HUDEP-2 (cell line): Measurements from ENCODE around the gene RARRES1.

Experiments
- DNase-seq, 76 experiments: peaks; one replicate each; lab custom pipeline; 2025; ENCODE audit not compliant: unreplicated experiment in 76 of 76; lab: John Stamatoyannopoulos, UW

RARRES1 gene, protein sequence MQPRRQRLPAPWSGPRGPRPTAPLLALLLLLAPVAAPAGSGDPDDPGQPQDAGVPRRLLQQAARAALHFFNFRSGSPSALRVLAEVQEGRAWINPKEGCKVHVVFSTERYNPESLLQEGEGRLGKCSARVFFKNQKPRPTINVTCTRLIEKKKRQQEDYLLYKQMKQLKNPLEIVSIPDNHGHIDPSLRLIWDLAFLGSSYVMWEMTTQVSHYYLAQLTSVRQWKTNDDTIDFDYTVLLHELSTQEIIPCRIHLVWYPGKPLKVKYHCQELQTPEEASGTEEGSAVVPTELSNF

DNA sequence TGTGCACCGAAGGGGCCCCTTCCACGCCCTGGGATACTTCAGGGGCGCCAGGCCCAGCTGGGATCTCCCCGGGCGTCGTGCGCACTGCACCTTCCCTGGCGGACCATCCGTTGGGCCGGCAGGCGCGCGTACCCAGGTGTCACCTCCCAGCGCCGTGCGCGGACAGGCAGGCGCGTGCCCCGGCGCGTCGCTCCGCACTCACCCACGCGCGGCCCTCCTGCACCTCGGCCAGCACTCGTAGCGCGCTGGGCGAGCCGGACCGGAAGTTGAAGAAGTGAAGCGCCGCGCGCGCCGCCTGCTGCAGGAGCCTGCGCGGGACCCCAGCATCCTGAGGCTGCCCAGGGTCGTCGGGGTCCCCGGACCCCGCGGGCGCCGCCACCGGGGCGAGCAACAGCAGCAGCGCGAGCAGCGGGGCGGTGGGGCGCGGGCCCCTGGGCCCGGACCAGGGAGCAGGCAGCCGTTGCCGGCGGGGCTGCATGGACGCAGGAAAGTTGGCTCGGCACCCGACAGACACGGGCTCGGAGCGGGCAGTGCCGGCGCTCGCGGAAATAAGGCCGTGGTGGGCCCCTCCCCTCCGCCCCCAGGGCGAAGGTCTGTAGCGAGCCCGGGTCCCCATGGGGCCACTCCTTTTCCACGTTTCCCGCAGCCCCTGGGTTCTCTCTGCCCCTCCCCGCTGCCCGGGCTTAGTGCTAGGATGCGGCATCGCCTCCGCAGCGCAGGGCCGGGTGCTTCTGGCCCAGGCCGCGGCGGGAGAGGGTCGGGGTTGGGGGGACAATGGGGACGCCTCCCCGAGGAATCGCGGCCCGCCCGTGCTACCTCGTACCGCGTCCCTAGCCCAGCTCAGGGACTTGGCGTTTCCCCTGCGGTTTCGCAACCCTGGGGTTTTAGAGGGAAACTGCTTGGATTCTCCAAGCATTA is at the start of gene RARRES1:
TSS of gene RARRES1 (minus strand) at position 520 of the 918 bp plus-strand sequence. CDS start at position 478, 42 bp downstream.
- peak in 51 of 76 experiments; percentile 5 to 70 (median 40) for DNase-seq

DNA sequence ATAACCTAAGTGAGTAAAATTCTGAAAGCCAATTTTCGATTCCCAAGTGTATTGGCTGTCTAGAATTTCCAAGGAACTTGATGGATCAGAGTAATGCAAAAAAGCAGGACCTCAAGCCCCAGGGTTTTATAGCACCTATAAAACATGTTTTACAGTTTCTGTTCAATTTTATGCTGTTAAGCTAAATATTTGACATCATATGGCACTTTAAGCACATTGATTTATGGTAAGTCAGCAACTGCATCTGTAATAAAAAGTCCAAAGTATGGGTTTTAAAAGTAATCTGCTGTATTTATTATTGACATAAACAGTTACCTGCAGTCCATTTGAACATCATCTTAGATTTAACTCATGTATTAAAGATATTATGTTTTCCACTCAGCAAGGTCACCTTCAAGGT is 49.6 kb upstream of the RARRES1 start:
- DNase-seq = no peak

DNA sequence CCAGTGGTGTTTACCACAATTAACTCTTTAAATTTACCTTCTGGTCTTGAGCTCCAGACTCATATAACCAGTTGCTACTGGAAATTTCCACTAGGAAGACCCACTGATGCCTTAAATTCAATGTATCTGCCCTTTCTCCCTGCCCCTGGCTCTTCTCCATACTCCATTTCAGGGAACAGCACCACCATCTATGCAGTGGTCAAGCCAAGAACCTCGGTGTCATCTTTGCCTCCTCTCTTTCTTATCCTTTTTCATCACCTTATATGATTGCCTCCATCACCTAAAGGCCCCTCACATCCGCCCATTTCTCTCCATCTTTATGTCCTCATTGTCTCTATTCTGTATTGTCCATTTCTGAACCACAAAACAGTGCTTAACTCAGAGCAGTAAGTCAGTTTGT is 48.9 kb upstream of the RARRES1 start:
- no peak for DNase-seq

DNA sequence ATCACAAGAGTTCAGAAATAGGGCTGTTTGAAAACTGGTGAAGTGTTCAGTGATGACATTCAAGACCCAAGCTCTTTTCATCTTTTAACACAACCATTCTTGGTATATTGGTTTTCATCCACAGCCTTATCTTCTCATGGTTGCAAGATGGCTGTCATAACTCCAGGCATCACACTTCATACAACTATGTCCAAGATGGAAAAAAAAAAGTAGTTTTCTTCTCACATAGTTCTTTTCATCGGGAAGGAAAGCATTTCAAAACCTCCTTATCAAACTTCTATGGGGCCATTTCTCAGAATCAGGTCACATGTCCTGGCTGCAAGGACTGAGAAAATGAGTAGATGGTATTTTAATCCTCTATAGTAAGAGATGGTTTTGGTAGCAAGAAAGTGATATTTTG is 48.5 kb upstream of the RARRES1 start:
- DNase-seq = no peak

DNA sequence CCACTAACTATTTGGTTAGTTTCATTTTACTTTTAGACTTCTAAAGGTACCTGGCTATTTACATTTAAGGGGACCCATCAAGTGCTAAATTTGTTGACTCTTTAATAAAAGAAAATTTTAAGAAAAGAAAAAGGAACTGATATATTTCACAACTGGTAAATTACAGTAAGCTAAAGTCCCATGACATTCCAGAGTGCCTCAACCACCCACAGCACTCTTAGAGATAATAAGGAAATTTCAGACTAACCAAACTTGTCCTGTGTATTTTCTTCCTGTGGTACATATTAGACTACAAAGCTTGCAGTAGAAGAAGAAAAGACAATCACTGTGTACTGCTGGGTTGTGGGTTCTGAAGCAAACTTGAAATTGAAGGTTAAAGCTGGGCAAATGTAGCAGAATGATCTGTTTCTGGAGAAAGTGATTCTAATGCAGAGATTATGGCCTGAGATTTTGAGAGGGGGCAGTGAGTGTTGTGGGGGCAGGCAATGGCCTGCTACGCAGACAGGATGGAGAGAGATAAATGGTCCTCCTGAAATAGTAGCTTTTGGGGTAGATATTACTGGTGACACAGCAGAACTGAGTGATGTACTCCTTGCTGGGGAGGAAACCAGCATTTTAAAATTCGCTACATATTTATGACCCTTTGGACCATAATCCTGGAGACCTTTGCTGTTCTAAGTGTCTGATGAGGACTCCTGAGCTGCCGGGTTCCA is 45.1 kb upstream of the RARRES1 start:
- DNase-seq = no peak

DNA sequence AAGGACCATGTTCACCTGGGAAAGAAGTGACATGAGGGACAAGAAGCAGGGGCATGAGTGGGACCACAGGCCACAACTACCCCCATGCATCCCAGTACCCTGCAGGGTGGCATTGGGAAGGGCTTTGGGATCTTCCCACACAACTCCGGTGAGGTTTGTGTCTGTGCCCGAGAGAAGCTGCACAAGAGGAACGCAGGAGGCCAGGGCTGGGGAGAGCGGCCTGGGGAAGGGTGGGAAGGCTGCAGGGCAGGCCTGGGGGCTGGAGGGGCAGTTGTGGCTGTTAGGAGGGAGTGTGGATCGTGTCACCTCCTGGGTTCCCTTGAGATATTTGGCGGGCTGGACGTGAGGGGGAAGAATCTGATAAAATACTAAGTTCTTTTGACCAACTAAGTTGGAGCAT is 44.3 kb upstream of the RARRES1 start:
- DNase-seq = no peak

DNA sequence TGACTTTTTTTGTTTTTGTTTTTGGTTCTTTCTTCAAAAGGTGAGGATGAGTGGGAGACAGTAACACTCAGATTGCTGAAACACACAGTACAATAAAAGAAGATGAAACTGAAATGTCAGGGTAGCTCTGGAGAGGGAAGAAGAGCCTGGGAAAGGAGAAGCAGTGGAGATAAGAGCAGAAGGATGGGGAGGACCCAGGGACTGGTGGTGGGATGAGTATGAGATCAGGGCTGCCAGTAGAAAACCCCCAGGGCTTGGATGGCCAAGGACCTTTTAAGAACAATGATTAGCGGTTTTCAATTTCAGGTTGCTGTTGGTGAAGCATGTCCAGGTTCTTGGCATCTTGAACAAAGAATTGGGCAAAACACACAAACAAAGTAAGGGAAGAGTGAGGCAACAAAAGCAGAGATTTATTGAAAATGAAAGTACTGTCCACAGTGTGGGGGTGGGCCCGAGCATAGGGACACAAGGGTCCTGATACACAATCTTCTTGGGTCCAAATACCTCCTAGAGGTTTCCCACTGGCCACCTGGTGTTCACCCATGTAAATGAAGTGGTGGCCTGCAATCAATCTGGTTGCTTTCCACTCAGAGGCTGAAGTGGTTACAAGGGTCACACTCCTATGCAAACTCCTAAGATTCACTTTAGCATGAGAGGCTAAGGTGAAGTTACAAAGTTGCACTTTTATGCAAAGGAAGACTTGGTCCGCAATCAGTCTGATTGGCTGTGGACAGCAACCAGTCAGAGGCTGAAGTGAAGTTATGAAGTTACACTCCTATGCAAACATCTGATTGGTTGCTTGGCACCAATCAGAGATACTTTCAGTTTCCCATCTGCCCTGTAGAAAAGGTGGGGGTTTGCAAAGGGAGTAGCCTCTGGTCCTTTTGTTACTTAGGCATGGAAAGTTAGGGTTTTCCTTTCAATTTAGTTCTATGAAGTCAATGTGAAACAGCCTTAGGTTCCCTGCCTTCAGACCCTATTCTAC is 43.5 kb upstream of the RARRES1 start:
- peak in 3 of 76 experiments; percentile 6 to 10 (median 8) for DNase-seq

DNA sequence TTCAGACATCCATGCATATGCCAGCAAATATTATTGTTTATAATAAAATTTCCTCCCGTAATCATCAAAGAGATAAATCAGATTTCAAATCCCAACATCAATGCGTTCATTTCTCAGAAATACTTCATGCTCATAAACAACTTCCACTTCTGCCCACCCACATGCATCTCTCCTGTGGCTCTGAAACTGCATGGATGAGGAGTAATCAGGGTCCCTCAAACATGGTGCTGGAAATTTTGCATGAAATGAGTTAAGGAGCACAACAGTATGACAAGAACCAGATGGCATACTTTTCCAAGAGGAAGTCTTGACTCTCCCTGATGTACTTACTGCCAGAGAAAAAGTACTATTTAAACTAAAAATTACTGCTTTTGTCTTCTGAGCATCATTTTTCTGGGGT is 42.7 kb upstream of the RARRES1 start:
- DNase-seq = no peak

DNA sequence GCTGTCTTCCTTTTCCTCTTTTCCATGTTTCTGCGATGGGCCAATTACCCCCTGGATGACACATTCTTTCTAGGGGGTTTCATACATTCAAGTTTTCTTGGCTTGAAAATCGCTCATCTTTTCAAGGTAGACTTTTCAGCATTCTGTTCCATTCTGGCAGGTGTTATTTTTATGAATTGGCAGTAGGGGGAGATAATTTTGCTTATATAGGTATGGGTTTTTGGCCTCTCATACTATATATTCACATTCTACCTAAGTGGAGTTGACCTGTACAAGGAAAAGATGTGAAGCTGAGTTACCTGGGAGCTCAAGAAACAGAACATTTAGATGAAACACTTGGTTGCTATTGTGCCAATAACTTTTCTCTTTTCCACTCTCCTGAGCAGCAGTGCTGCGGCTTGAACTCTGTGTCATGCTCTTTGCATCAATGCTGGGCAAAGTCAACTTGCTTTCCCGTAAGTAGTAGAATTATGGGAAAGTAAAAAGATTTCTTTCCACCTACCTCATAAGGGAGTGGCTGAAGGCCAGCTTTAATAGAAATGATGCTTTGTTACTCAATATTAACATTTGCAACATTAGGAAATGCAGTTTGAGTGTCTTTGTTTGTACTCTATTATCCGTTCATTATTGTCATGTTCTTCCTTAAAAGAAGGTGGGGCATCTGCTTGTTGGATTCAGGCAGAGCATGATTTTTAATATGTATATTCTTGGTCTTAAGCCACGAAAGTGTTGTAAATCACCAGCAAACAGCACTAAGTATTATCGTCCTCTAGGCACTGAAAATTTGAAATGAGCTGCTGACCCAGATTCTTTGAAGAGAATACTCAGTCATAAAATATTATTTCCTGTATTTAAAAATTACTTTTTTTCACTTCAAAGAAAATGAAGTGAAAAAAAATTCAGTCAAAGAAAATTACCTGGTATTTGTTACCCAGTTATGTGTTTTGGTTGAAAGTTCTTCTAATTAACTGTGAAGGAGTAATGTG is 41.9 kb upstream of the RARRES1 start:
- DNase-seq = no peak

DNA sequence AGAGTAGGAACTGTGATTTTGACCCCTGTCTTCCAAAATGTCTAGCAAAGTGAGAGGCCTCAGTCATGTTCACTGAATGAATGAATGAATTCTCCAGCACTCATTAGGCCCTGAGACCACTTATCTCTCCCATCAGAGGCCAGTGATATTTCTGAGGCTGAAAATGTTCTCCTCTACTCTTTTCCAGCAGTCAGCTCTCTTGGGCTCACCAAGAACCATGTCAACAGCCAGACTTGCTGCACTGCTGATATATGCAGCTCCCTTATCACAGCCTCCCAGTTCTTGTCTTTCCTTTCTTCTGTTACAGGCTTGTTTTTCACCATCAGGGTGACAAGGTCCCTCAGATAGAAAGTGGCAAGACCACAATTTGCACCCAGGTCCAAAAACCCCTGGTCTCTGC is 40.9 kb upstream of the RARRES1 start:
- DNase-seq = peak in 37 of 76 experiments; percentile 5 to 65 (median 25)

DNA sequence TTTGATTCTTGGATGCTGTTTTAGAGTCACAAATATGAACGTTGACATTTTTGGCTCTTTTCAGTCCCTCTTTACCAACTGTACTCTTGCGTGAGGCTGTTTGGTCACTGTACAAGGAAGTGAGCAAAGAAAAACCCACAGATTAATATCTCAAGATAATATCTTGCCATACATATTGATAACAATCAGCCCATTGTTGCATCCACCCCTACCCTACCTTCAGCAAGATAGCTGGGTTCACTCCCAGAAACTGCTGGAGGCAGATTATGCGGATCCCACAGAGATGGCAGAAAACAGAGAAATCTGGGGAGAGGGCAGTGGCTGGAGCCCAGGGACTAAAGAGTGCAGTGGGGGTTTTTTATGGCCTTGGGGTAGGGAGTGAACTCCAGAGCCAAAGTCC is 39.7 kb upstream of the RARRES1 start:
- DNase-seq = no peak

DNA sequence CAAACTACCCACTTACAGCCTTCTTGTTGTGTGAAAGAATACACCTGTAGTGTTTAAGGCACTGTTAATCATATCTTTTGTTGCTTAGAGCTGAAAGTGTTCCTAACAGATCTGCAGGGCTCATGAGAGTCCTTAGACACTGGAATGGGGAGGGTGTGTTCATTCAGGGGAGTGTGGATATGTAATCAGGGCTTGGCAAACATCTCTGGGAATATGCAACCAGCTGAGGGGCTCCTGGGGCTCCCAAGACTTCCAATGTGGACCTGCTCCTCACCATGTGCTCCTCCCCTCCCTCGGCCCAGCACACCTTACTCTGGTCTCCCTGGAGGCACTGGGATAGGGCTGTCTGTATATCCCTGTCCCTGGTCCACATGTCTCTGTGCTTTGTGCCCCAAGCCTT is 39.3 kb upstream of the RARRES1 start:
- no peak for DNase-seq

DNA sequence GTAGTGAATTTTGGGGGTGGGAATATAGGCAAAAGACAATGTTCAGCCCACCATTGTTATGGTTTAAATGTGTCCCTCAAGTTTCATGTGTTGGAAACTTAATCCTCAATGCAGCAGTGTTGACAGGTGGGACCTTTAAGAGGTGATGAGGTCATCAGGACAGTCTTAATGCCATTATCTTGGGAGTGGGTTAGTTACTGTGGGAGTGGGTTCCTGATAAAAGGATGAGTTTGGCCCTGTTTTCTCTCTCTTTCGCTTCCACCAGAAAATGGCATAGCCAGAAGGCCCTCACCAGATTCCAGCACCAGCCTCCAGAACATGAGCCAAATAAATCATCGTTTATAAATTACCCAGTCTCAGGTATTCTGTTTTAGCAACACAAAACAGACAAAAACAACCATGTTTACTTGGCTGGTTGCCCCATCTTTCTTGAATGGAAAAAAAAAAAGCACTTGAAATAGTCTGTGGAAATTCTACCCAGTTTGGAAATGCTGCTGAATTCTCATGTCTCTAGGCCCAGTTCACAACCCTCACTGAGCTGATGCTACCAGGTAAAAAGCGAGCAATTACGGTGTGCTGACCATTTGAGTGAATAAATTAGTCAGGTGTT is 38.6 kb upstream of the RARRES1 start:
- DNase-seq = no peak

DNA sequence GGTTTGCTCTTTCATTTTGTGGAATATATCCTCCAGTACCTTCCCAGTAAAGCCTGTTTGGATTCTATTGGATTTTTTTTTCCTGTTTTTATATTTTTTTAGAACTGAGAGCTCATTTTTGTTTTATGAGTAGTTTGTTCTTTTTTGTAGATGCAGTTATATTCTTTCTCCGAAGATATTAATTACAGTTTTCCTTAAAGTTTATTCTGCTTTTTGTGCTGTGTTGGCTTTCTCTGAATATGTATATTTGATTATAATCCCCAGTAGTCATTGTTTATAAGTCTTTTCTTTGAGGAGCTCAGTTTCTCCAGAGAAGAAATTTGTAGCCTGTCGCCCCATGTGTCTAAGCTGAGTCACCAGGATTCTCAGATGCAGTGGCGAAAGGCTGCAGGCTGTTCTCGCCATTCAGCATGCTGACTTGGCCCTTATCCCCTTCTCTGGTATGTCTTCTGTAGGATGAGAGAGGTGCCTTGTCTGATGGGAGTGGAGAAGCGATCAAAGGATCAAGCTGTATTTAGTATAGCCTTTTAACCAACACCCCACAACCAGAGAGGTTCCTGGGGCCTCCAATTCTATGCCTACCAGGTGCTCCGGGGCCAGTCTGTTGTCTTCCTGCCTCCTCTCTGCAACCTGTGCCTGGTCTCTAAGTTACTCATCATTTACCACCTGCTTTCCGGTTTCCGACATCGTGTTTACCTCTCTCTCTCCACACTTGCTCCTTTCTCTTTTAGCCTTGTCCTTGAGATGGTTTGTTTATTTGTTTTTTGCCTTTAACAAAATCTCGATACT is 37.9 kb upstream of the RARRES1 start:
- no peak for DNase-seq

DNA sequence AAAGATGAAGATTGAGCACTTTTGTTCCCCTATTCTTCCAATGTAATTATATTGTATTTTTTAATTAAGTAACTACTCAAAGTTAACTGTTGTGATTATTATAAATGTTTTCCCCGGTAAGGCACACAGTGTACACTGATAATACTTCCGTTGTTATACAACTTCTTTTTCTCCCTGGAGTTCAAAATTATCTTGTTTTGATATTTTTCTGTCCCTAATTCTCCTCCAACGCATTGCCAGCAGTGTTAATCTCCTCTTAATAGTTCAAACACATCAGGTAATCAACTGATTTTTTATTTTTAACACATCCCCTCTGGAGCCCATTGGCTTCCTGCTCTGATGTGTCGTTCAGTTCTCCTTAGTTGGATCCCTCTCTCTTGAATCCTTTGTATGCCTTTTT is 37.3 kb upstream of the RARRES1 start:
- no peak for DNase-seq

DNA sequence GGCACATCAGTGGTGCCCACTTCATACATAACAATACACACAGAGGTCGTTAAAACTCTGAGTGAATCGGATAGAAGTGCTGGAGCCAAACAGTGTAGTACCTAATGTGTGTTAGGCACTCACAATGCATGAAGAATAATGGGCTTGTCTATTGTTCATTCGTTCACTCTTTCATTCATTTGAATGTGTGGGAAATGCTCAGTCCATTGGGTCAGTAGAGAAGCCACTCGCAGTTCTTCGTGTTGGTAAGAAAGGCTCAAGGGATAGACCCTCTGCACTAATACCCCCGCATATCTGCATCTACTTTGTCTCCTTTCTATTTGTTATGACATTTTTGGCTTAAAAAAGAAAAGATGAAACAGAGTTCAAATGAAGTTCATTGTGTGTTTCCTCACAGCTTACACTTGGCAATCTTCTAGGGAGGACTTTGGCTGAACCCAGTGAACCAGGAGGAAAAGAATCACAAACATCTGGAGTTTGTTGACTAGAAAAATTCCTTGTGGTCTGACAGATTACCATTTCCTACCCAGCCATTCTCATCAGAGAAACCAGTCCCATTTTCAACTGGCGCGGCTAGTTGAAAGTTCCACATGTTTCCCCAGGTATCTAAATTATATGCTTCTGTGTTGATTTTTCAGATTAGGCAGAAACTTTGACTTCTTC is 36.8 kb upstream of the RARRES1 start:
- DNase-seq = no peak

DNA sequence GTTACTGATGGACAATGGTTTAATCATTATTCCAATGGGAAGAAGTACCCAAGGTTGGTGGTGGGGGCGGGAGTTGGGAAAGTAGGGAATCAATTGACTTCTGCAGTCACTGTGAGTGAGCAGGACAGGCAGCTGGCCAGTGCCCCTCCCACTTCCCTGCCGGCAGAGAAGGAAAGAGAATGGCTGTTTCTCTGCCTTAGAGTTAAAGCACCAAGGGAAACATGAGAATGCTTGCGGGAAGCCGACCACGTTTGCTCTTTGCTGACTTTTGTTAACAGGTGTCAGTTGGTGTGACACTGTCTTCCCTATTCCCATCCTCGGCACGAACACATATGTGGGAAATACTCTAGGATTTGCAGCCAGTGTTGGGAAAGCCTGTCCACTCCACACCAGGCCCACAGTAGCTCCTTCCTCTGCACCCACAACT is 36.1 kb upstream of the RARRES1 start:
- DNase-seq = no peak
